ENCODE data around the gene FAM50A. TPM values are rescaled to one million over a fixed set of nuclear protein-coding genes. Genes with fewer than 3 reads are reported as not detected.
A peak's percentile ranks its signal among the peaks of the same experiment; 100 is the strongest.

FAM50A gene
- total RNA-seq, 1 donor from 2014 or later: 88.5 TPM

GRCh38 chrX:154403192-154403591, 40.7 kb upstream of the FAM50A start:
- DNase-seq (ENCODE audit: low read depth) (no peak), FAIRE-seq (no peak)
- Histone ChIP-seq H3K27me3 (ENCODE audit: control insufficient read depth, insufficient read depth, low read length) (no peaks in the 10 kb centered on the region), H3K36me3 (ENCODE audit: control insufficient read depth, insufficient read depth, low read length) (peaks cover 11% of the 10 kb centered on the region), H3K4me3 (ENCODE audit: low read depth, low read length) (no peak overlapping the region)
- TF ChIP-seq CTCF (IDR thresholded peaks at IDR 0.05; ENCODE audit: insufficient read depth, low read length, severe bottlenecking): no peak

- no peaks in the 10 kb centered on the region for H3K27me3 ChIP-seq (ENCODE audit: control insufficient read depth, insufficient read depth, low read length)
- no peak for DNase-seq (ENCODE audit: low read depth)
- no peak for TF ChIP-seq CTCF (IDR thresholded peaks at IDR 0.05; ENCODE audit: insufficient read depth, low read length, severe bottlenecking)
- no peak for FAIRE-seq
- H3K36me3 ChIP-seq (ENCODE audit: control insufficient read depth, insufficient read depth, low read length): peaks cover 10% of the 10 kb centered on the region
- no peak overlapping the region for H3K4me3 ChIP-seq (ENCODE audit: low read depth, low read length)
Observed at GRCh38 chrX:154403858-154404257, 40.1 kb upstream of the FAM50A start.

GRCh38 chrX:154404625-154405192, 39.2 kb upstream of the FAM50A start:
- FAIRE-seq (no peak), DNase-seq (ENCODE audit: low read depth) (no peak)
- H3K36me3 ChIP-seq (ENCODE audit: control insufficient read depth, insufficient read depth, low read length): peaks cover 3% of the 10 kb centered on the region
- TF ChIP-seq CTCF (IDR thresholded peaks at IDR 0.05; ENCODE audit: insufficient read depth, low read length, severe bottlenecking): no peak
- no peaks in the 10 kb centered on the region for H3K27me3 ChIP-seq (ENCODE audit: control insufficient read depth, insufficient read depth, low read length)
- no peak overlapping the region for H3K4me3 ChIP-seq (ENCODE audit: low read depth, low read length)

GRCh38 chrX:154408659-154409221, 35.2 kb upstream of the FAM50A start:
- DNase-seq (ENCODE audit: low read depth) (no peak), FAIRE-seq (no peak)
- no peak for TF ChIP-seq CTCF (IDR thresholded peaks at IDR 0.05; ENCODE audit: insufficient read depth, low read length, severe bottlenecking)
- peak overlapping the region; percentile 40 for H3K4me3 ChIP-seq (ENCODE audit: low read depth, low read length)
- peaks cover 2% of the 10 kb centered on the region for H3K36me3 ChIP-seq (ENCODE audit: control insufficient read depth, insufficient read depth, low read length)
- H3K27me3 ChIP-seq (ENCODE audit: control insufficient read depth, insufficient read depth, low read length): no peaks in the 10 kb centered on the region

GRCh38 chrX:154409222-154409871, 34.6 kb upstream of the FAM50A start, which contains the start of gene DNASE1L1:
Gene DNASE1L1 (minus strand): TSS chrX:154409254. CDS start chrX:154405568, 3,686 bp downstream.
- FAIRE-seq (no peak), DNase-seq (ENCODE audit: low read depth) (peak; percentile 58)

More at GRCh38 chrX:154409222-154409871, 34.6 kb upstream of the FAM50A start, which contains the start of gene DNASE1L1:
- no peak for TF ChIP-seq CTCF (IDR thresholded peaks at IDR 0.05; ENCODE audit: insufficient read depth, low read length, severe bottlenecking)
- Histone ChIP-seq H3K4me3 (ENCODE audit: low read depth, low read length) (peak within 1 kb of the TSS; percentile 40), H3K36me3 (ENCODE audit: control insufficient read depth, insufficient read depth, low read length) (peaks cover 2% of the 10 kb centered on the region), H3K27me3 (ENCODE audit: control insufficient read depth, insufficient read depth, low read length) (no peaks in the 10 kb centered on the region)

All from bronchial epithelial cell (primary cell).